H1 (cell line): Measurements from ENCODE around the gene PCDHGB5. TPM values are rescaled to one million over a fixed set of nuclear protein-coding genes. Genes with fewer than 3 reads are reported as not detected.

ENCODE experiments used
- CTCF ChIA-PET: fragments of 300-600 bp; sonication (Branson Sonifier 250); formaldehyde crosslinking; loops from one replicate; lab custom pipeline; 2021; ENCODE audit not compliant: partially characterized antibody; lab: Charles Lee
- POLR2A ChIA-PET: fragments of 300-600 bp; sonication (Branson Sonifier 250); formaldehyde crosslinking; loops from one replicate; lab custom pipeline; 2021; ENCODE audit warnings: inconsistent platforms; ENCODE audit not compliant: partially characterized antibody; lab: Charles Lee
- DNase-seq, 2 experiments: peaks; one replicate each; pipeline versions ENCODE4 v3.0.0 to v3.0.0-alpha.2; 2010 to 2022; ENCODE audit warnings: low spot score in 2 of 2, low read depth in 1 of 2, mixed read lengths in 1 of 2
- FAIRE-seq: peaks from 2 replicates; lab custom pipeline; 2011; peaks lifted over from hg19 to GRCh38; lab: Jason Lieb, UNC
- H2AFZ ChIP-seq: 2 replicates; pipeline ENCODE4 v1.8.1; 2012; ENCODE audit warnings: low read length, inconsistent platforms
- H2AK5ac ChIP-seq: 2 replicates; pipeline ENCODE4 v1.6.1; 2013; ENCODE audit warnings: low read depth, low read length
- H2BK120ac ChIP-seq: replicated peaks from 2 replicates; pipeline ENCODE3; 2013; ENCODE audit warnings: low read depth, low read length, inconsistent platforms
- H2BK12ac ChIP-seq: 2 replicates; pipeline ENCODE4 v1.6.1; 2013; ENCODE audit warnings: low read depth, low read length
- H2BK15ac ChIP-seq: 2 replicates; pipeline ENCODE4 v1.6.1; 2013; ENCODE audit warnings: low read length
- H2BK20ac ChIP-seq: 2 replicates; pipeline ENCODE4 v1.6.1; 2013; ENCODE audit warnings: low read length
- H2BK5ac ChIP-seq: 2 replicates; pipeline ENCODE4 v1.6.1; 2013; ENCODE audit warnings: low read depth, low read length
- H3K14ac ChIP-seq: 2 replicates; pipeline ENCODE4 v1.6.1; 2013; ENCODE audit warnings: inconsistent platforms; ENCODE audit not compliant: insufficient read length
- H3K18ac ChIP-seq: 2 replicates; pipeline ENCODE4 v1.6.1; 2013; ENCODE audit warnings: low read length; ENCODE audit errors: extremely low read depth
- H3K23ac ChIP-seq: 2 replicates; pipeline ENCODE4 v1.6.1; 2013; ENCODE audit warnings: inconsistent platforms; ENCODE audit not compliant: insufficient read length
- H3K23me2 ChIP-seq: 2 replicates; pipeline ENCODE4 v1.6.1; 2013; ENCODE audit warnings: low read depth, low read length
- H3K27ac ChIP-seq: 2 replicates; pipeline ENCODE4 v1.6.1; 2011; ENCODE audit warnings: low read depth, low read length, inconsistent platforms
- H3K27me3 ChIP-seq, 4 experiments: replicated peaks in 1 of 4; 1 replicate in 1 of 4; 2 replicates in 3 of 4; pipeline versions ENCODE4 v1.6.1 to v1.8.1; 2011 to 2013; ENCODE audit warnings: low read length in 3 of 4, mild to moderate bottlenecking in 3 of 4, inconsistent platforms in 2 of 4, mixed read lengths in 2 of 4, moderate library complexity in 1 of 4; ENCODE audit not compliant: control insufficient read depth in 3 of 4, insufficient read depth in 3 of 4; ENCODE audit errors: extremely low read depth in 1 of 4
- H3K36me3 ChIP-seq, 4 experiments: 2 replicates each; pipeline versions ENCODE4 v1.6.1 to v1.8.1; 2011 to 2013; ENCODE audit warnings: mild to moderate bottlenecking in 4 of 4, low read length in 3 of 4, moderate library complexity in 2 of 4, control low read depth in 1 of 4, inconsistent platforms in 1 of 4; ENCODE audit not compliant: insufficient read depth in 4 of 4, control insufficient read depth in 2 of 4
- H3K4ac ChIP-seq: replicated peaks from 2 replicates; pipeline ENCODE3; 2013; ENCODE audit warnings: low read length, low read depth, mixed read lengths, inconsistent platforms; ENCODE audit not compliant: insufficient read length
- H3K4me1 ChIP-seq, 4 experiments: replicated peaks in 1 of 4; 1 replicate in 1 of 4; 2 replicates in 3 of 4; pipeline versions ENCODE4 v1.6.1 to v1.8.1; 2011 to 2013; ENCODE audit warnings: low read length in 3 of 4, inconsistent platforms in 2 of 4, mixed read lengths in 1 of 4; ENCODE audit not compliant: insufficient read depth in 4 of 4, control insufficient read depth in 3 of 4
- H3K4me2 ChIP-seq, 2 experiments: 2 replicates each; pipeline versions ENCODE4 v1.6.1 to v1.8.1; 2011 to 2013; ENCODE audit warnings: low read depth in 2 of 2, low read length in 2 of 2, control low read depth in 1 of 2, inconsistent platforms in 1 of 2, mild to moderate bottlenecking in 1 of 2; ENCODE audit not compliant: insufficient read depth in 1 of 2
- H3K4me3 ChIP-seq, 4 experiments: fragments of 200-600, 300-600 bp in 1 of 4; sonication (generic), shearing (Covaris generic), sonication (Bioruptor Twin) in 1 of 4; 2 replicates each; pipeline versions ENCODE4 v1.5.1 to v1.8.1; 2011 to 2016; ENCODE audit warnings: low read length in 4 of 4, low read depth in 3 of 4, control low read depth in 2 of 4, inconsistent platforms in 2 of 4, mild to moderate bottlenecking in 2 of 4, mixed read lengths in 1 of 4, moderate library complexity in 1 of 4; ENCODE audit not compliant: insufficient read depth in 2 of 4; ENCODE audit errors: extremely low read depth in 1 of 4
- H3K56ac ChIP-seq: replicated peaks from 2 replicates; pipeline ENCODE3; 2013; ENCODE audit warnings: low read depth, mild to moderate bottlenecking, mixed read lengths, low read length, inconsistent platforms; ENCODE audit not compliant: insufficient read length
- H3K79me1 ChIP-seq: 2 replicates; pipeline ENCODE4 v1.6.1; 2013; ENCODE audit warnings: low read depth, low read length, control low read depth
- H3K79me2 ChIP-seq, 2 experiments: 2 replicates each; pipeline versions ENCODE4 v1.6.1 to v1.8.1; 2012 to 2013; ENCODE audit warnings: low read length in 2 of 2, mild to moderate bottlenecking in 2 of 2, inconsistent platforms in 1 of 2; ENCODE audit not compliant: insufficient read depth in 2 of 2, control insufficient read depth in 1 of 2
- H3K9ac ChIP-seq, 4 experiments: replicated peaks in 1 of 4; 1 replicate in 1 of 4; 2 replicates in 3 of 4; pipeline versions ENCODE4 v1.6.1 to v1.8.1; 2011 to 2013; ENCODE audit warnings: low read depth in 3 of 4, low read length in 3 of 4, control low read depth in 2 of 4, mild to moderate bottlenecking in 2 of 4, moderate library complexity in 2 of 4, inconsistent platforms in 1 of 4; ENCODE audit errors: extremely low read depth in 1 of 4
- H3K9me3 ChIP-seq, 2 experiments: 2 replicates each; pipeline versions ENCODE4 v1.6.1 to v1.8.1; 2012 to 2013; ENCODE audit warnings: mild to moderate bottlenecking in 2 of 2, moderate library complexity in 2 of 2, control low read depth in 1 of 2, inconsistent platforms in 1 of 2, low read depth in 1 of 2, low read length in 1 of 2, mixed read lengths in 1 of 2; ENCODE audit not compliant: insufficient read depth in 2 of 2
- H4K20me1 ChIP-seq, 2 experiments: replicated peaks in 1 of 2; 2 replicates each; pipeline versions ENCODE3 to v1.8.1; 2011 to 2013; ENCODE audit warnings: inconsistent platforms in 2 of 2, low read length in 2 of 2, mild to moderate bottlenecking in 1 of 2; ENCODE audit not compliant: insufficient read depth in 2 of 2, control insufficient read depth in 1 of 2
- H4K5ac ChIP-seq: 2 replicates; pipeline ENCODE4 v1.6.1; 2013; ENCODE audit warnings: low read length, low read depth, mixed read lengths, inconsistent platforms; ENCODE audit not compliant: insufficient read length
- H4K8ac ChIP-seq: 2 replicates; pipeline ENCODE4 v1.8.0; 2013; ENCODE audit warnings: mild to moderate bottlenecking, moderate library complexity, low read length, inconsistent platforms; ENCODE audit not compliant: insufficient read depth; ENCODE audit errors: extremely low read depth
- H4K91ac ChIP-seq: replicated peaks from 2 replicates; pipeline ENCODE3; 2013; ENCODE audit warnings: low read length, mixed read lengths, inconsistent platforms; ENCODE audit not compliant: insufficient read length
- BACH1 ChIP-seq: IDR thresholded peaks from 2 replicates; pipeline ENCODE4 v1.6.1; 2012; ENCODE audit warnings: low read length, improper control_type of control experiment
- CHD2 ChIP-seq: IDR thresholded peaks from 2 replicates; pipeline ENCODE4 v1.6.1; 2012; ENCODE audit warnings: low read length, improper control_type of control experiment
- EZH2 ChIP-seq: fragments of 200-600 bp; sonication (generic); IDR thresholded peaks from 2 replicates; pipeline ENCODE4 v1.7.1; 2012; ENCODE audit warnings: low read depth, mild to moderate bottlenecking, moderate library complexity, low read length, inconsistent platforms; ENCODE audit not compliant: severe bottlenecking
- FOSL1 ChIP-seq: IDR thresholded peaks from 2 replicates; pipeline ENCODE4 v1.6.1; 2011; ENCODE audit warnings: mild to moderate bottlenecking, low read depth, low read length, moderate library complexity; ENCODE audit not compliant: insufficient read depth
- HDAC2 ChIP-seq, 2 experiments: fragments of 300-600 bp in 1 of 2; sonication (generic) in 1 of 2; IDR thresholded peaks; 2 replicates each; pipeline ENCODE4 v1.6.1; 2011 to 2012; ENCODE audit warnings: low read depth in 2 of 2, low read length in 2 of 2, mild to moderate bottlenecking in 2 of 2, moderate library complexity in 2 of 2, borderline replicate concordance in 1 of 2, inconsistent platforms in 1 of 2
- KDM1A ChIP-seq: fragments of 200-600, 300-600 bp; sonication (generic); IDR thresholded peaks from 2 replicates; pipeline ENCODE4 v1.7.1; 2016; ENCODE audit warnings: mild to moderate bottlenecking, low read length, borderline replicate concordance
- KDM4A ChIP-seq: IDR thresholded peaks from one replicate; pipeline ENCODE4 v1.7.1; 2012; ENCODE audit warnings: low read depth, mild to moderate bottlenecking, moderate library complexity, low read length, inconsistent platforms; ENCODE audit not compliant: severe bottlenecking
- KDM5A ChIP-seq: fragments of 200-600 bp; IDR thresholded peaks from 2 replicates; pipeline ENCODE4 v1.7.1; 2012; ENCODE audit warnings: mild to moderate bottlenecking, low read length, inconsistent platforms, mixed read lengths
- POLR2AphosphoS5 ChIP-seq: IDR thresholded peaks from 2 replicates; pipeline ENCODE4 v1.6.1; 2011; ENCODE audit warnings: low read depth, low read length
- RFX5 ChIP-seq: IDR thresholded peaks from 2 replicates; pipeline ENCODE4 v1.6.1; 2011; ENCODE audit warnings: low read depth, low read length, improper control_type of control experiment, borderline replicate concordance
- SIRT6 ChIP-seq: IDR thresholded peaks from one replicate; pipeline ENCODE4 v1.7.1; 2012; ENCODE audit warnings: low read length, inconsistent platforms
- SP1 ChIP-seq: IDR thresholded peaks from 2 replicates; pipeline ENCODE4 v1.6.1; 2011; ENCODE audit warnings: low read depth, low read length
- SUZ12 ChIP-seq: fragments of 200-600 bp; sonication (generic); IDR thresholded peaks from 2 replicates; pipeline ENCODE4 v1.6.1; 2012; ENCODE audit warnings: mild to moderate bottlenecking, inconsistent platforms, low read length, moderate library complexity, mixed read lengths
- TAF1 ChIP-seq: IDR thresholded peaks from 2 replicates; pipeline ENCODE4 v1.6.1; 2011; ENCODE audit warnings: mild to moderate bottlenecking, low read depth, low read length
- TCF12 ChIP-seq: IDR thresholded peaks from 2 replicates; pipeline ENCODE4 v1.6.1; 2011; ENCODE audit warnings: low read depth, mild to moderate bottlenecking, low read length
- YY1 ChIP-seq: IDR thresholded peaks from 2 replicates; pipeline ENCODE4 v1.6.1; 2011; ENCODE audit warnings: low read depth, mild to moderate bottlenecking, low read length
- WGBS, 2 experiments: shearing (Covaris generic) in 1 of 2; methylation state at CpG; one replicate each; pipeline versions ENCODE4 v1.1.6 to v1.1.7; 2013 to 2015; ENCODE audit warnings: low lambda C conversion rate in 2 of 2, mixed read lengths in 2 of 2, inconsistent platforms in 1 of 2, low coverage in 1 of 2, missing lambda C conversion rate in 1 of 2; ENCODE audit not compliant: insufficient replicate concordance in 2 of 2, insufficient coverage in 1 of 2, insufficient read length in 1 of 2; ENCODE audit errors: extremely low coverage in 1 of 2, missing lambda C conversion rate in 1 of 2; 5-methylcytosine and 5-hydroxymethylcytosine counted together
- polyA plus RNA-seq, 7 experiments: library from polyadenylated mRNA; depleted of rRNA in 3 of 7; stranded (reverse) in 5 of 7; unstranded in 2 of 7; fragments of >200 nt in 5 of 7; fragments of 200-250 nt in 2 of 7; gene quantifications; 1 replicate in 5 of 7; 2 replicates in 1 of 7; 4 replicates in 1 of 7; pipeline versions ENCODE4 v1.2.1 to v1.2.3, GENCODE V29; 2011 to 2013; ENCODE audit warnings: missing spikeins in 2 of 7, mixed read lengths in 2 of 7
- total RNA-seq: library from RNA; stranded (reverse); fragmentation: NEBNext Ultra II Directional; extraction: Animal tissue kit (Norgen Biotek cat#: 25700); gene quantifications from 2 replicates; pipeline ENCODE4 v1.2.1, GENCODE V29; 2021

Gene PCDHGB5
- total and polyA plus RNA-seq, 2 of the 8 experiments (the other 6 are each of a cell fraction or from before 2014, with no cell fraction given) = 1.1 to 2.6 TPM

DNA sequence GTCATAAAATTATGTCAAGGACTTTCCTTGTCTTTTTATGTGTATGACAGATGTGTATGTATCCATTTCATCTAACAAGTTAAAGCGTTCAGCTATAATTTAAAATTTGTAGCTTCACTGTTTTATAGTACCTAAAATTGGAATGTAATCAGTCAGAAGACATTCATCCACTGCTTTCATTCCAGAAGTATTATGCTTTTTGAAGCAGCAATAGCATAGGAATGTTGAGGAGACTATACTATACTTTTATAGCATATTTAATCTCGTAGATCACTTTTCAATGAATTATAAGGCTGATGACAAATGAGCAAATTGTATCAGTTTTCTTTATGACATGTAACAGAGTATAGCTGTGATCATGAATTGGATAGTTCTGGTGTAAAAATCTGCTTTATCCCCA, 39.5 kb downstream of the PCDHGB5 start:
- Histone ChIP-seq H3K27me3 (no peaks in the 10 kb centered on the region), H4K5ac (no peak overlapping the region), H4K91ac (no peak overlapping the region), H4K20me1 (peaks cover 0 to 2% of the 10 kb centered on the region in 2 experiments), H2BK20ac (no peak overlapping the region), H3K4ac (no peak overlapping the region), H3K36me3 (no peaks in the 10 kb centered on the region), H3K79me1 (no peaks in the 10 kb centered on the region), H3K4me1 (no peaks in the 10 kb centered on the region), H3K79me2 (no peaks in the 10 kb centered on the region), H2AK5ac (no peak overlapping the region), H3K18ac (no peak overlapping the region), H3K23me2 (no peaks in the 10 kb centered on the region), H2AFZ (no peak overlapping the region), H3K14ac (no peak overlapping the region), H3K4me3 (no peak overlapping the region), H2BK120ac (no peak overlapping the region), H3K9me3 (peaks cover 2 to 16% of the 10 kb centered on the region in 2 experiments; a peak in 2 of 4 replicates), H2BK12ac (no peak overlapping the region), H2BK15ac (no peak overlapping the region), H3K56ac (no peak overlapping the region), H2BK5ac (no peak overlapping the region), H3K9ac (no peak overlapping the region), H3K4me2 (no peak overlapping the region), H3K27ac (no peak overlapping the region), H3K23ac (no peak overlapping the region), H4K8ac (no peak overlapping the region)
- POLR2A ChIA-PET = no interaction called here
- FAIRE-seq (no peak), DNase-seq (no peak)
- WGBS, 2 experiments = 88% methylated on average over 2 of the region's 2 CpGs; no CpG with 5 or more reads in 1 of the 2 experiments
- CTCF ChIA-PET = interaction anchor here (1.0 to 4.9 kb wide), 15 partner anchors 16 to 650 kb away, joined by 3 to 22 read pairs (median 4); partner anchors contain the start of genes PCDHB14, PCDHGA10, PCDHGA11 and PCDHGA9
- TF ChIP-seq RFX5 (no peak), CHD2 (no peak), TAF1 (no peak), KDM4A (no peak), SUZ12 (no peak), SIRT6 (no peak), KDM1A (no peak), YY1 (no peak), KDM5A (no peak), TCF12 (no peak), FOSL1 (no peak), POLR2AphosphoS5 (no peak), HDAC2 (IDR thresholded peaks at IDR 0.05; ENCODE audit: borderline replicate concordance in 1 of 2, low read depth in 2 of 2, low read length in 2 of 2) (no peak), BACH1 (no peak), SP1 (no peak), EZH2 (no peak)
